SH-SY5Y (cell line): ENCODE results near the gene RPUSD4.

Experiments used
- GATA2 ChIP-seq: IDR thresholded peaks from 2 replicates; pipeline ENCODE4 v1.6.1; 2011; ENCODE audit warnings: mild to moderate bottlenecking, low read depth, low read length
- GATA3 ChIP-seq: IDR thresholded peaks from 2 replicates; pipeline ENCODE4 v1.6.1; 2011; ENCODE audit warnings: low read depth, mild to moderate bottlenecking, low read length, moderate library complexity

DNA sequence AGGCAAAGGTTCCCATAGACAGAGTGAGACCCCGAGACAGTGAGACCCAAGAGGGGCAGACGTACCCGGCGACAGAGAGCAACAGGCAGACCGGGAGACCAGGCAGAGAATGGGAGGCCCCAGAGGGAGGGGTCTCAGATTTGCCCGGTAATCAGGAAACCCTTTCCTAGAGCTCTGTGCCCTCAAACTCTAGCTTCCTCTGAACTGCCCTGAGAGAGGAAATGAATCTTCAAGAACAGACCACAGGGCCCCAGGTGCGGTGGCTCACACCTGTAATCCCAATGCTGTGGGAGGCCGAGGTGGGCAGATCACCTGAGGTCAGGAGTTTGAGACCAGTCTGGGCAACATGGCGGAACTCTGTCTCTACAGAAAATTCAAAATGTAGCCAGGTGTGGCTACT is 47.7 kb downstream of the RPUSD4 start:
- TF ChIP-seq GATA2 (no peak), GATA3 (no peak)
